Stimulated activated CD4-positive, alpha-beta T cell treated with anti-CD3 and anti-CD28 coated beads, Interleukin-15, amount 100 ng/mL, for 1 hour (primary cell): ENCODE results near the gene UVRAG.

Experiments used
- DNase-seq, 2 donors: peaks; one replicate each; pipeline ENCODE4 v3.0.0-alpha.2; 2020; ENCODE audit warnings: low read depth in 1 of 2, low spot score in 1 of 2

UVRAG gene

DNA sequence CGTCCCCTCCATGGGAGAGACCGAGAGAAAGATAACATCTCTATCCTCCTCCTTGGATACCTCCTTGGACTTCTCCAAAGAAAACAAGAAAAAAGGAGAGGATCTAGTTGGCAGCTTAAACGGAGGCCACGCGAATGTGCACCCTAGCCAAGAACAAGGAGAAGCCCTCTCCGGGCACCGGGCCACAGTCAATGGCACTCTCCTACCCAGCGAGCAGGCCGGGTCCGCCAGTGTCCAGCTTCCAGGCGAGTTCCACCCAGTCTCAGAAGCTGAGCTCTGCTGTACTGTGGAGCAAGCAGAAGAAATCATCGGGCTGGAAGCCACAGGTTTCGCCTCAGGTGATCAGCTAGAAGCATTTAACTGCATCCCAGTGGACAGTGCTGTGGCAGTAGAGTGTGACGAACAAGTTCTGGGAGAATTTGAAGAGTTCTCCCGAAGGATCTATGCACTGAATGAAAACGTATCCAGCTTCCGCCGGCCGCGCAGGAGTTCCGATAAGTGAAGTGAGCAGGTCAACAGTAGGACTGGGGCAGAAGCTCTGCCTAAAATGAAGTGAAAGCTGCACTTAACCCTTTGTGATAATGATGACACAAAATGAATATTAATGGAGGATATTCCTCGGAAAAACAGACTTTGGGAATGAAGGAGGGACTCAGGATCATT, 326.0 kb downstream of the UVRAG start:
- DNase-seq, result no peak

DNA sequence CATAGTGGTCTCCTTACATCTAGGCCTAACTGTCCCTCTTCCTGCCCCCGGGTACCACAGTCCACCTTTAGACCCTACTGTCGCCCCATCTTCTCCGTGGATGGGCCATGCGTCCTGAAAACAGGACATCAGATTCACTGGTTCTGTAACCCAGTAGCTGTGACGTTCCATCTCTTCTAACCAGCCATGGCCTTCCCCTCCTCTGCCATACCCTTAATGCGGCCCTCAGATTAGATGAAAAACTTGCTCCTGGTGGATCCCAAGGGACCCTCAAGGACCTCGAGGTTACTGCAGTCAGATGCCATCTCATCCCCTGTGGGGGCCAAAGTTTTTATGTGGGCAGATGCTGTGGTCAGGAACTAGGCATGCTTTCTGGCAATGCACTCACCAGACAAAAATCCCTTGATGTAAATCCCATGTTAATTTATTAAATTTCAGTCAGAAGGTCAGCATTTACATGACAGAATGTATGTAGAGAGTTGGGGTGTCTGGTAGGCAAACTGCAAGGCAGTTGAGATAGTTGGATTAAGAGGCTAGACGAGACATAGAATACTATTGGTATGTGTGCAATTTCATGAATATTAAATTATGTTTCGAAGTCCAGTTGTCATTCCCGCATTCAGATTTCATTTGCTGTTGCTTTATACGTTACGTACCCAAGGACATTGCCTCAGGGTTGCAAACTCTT, 327.0 kb downstream of the UVRAG start:
- DNase-seq, result no peak

DNA sequence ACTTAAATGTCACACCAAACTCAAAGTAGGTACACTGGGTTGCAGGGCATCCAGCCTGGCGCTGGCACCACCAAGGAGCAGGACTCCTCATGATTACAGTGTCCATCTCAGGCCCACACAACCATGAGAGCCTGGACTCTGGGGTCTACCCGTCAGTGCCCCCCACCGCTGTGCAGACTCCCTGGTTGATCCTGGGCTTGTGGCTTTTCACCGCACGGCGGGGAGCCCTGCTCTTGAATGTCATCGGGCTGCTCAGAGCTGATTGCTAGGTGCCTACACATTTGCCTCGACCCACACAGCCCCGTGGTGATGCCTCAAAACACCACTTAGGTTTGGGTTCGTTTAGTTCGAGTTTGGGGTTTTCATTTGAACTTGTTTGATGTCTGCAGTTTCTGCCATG, 328.3 kb downstream of the UVRAG start:
- no peak for DNase-seq

DNA sequence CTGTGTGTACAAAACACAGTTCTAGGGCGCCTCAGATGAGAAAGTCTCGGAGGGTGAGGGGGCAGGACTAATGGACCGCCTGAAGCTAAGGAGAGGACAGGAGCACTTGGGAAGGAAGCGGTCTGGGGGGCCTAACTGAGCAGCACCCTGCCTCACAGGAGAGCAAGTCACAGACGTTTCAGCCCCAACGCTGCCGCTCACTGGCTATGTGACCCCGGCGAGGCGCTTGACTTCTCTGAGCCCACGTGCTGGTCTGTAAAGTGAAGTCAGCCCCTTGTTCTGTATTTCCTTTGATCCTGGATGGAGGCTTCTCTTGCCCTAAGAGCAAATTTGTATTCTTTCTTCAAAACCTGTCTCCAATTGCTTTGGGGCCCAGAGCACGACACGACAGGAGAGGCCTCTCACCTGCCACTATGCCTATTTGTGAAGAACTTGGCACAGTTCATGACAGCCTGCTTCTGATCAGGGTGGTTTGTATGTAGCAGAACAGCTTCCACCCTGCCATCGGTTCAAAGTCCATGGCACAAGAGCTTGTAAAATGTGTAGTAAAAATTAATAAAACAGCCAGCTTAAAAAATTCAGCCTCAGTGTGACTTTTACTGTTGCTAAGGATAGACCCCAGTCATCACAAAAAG, 332.2 kb downstream of the UVRAG start:
- DNase-seq, result no peak

DNA sequence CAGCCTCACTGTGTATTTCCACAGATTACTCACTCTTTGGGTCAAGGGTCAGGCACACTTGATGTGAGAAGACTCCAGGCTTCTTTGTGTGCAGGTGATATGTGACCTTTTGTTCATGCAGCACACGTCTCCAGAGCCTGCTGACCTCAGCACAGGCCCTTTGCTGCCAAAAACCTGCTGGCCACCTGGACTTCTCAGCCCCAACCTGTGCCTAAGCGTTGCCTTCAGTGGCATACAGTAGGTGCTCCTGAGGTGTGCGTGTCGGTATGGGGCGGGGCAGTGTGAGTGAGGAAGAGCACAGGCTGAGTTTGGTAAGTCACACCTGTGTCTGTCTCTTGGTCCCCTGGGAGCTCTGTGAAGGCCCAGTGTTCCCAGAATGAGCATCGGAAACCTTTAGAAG, 333.2 kb downstream of the UVRAG start:
- DNase-seq, result no peak

DNA sequence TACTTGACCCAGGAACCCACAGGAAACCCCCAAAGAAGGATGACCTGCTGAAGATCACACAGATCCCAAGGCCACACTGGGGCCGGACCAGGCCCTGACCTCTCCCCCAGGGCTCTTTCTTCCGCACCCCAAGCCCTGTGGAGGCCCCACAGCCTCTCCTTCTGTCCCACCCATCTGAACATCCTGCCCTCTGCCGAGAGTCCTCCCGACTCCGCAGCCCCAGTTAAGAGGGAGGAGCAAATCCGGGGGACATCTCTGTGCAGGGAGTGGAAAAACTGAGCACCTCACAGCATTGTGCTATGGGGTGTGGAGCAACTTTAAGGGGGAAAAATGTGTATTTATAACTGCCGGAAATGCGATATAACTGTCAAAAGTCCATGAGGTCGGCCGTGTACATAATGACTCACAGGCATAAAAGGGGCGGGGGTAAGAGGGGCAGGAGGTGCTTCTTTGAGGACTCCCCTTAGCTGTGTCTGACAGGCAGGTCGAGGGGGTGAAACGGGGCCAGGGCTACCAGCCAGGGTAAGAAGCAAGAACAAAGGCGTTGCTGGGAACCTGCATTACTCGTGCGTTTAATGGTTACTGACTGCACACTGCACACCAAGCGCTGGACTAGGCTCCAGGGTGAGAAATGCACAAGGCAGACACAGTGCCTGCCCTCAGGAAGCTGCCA, 334.1 kb downstream of the UVRAG start:
- no peak for DNase-seq

DNA sequence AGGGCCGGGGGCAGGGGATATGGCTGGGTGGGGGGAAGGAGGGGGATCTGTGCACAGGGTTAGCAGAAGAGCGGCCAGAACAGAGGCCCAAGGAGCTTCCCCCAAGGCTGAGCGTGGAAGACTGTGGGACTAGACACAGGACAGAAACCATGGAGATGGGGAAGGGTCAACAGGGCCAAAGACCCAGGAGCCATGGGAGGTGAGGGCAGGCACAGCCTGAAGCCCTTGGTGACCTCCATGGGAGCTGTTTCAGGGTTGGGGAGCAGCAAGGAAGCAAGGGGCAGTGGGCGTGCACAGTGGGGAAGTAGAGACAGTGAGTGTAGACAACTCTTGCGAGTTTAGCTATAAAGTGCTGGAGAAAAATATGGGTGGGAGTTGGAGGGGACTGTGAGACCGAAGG, 334.7 kb downstream of the UVRAG start:
- DNase-seq, result no peak

DNA sequence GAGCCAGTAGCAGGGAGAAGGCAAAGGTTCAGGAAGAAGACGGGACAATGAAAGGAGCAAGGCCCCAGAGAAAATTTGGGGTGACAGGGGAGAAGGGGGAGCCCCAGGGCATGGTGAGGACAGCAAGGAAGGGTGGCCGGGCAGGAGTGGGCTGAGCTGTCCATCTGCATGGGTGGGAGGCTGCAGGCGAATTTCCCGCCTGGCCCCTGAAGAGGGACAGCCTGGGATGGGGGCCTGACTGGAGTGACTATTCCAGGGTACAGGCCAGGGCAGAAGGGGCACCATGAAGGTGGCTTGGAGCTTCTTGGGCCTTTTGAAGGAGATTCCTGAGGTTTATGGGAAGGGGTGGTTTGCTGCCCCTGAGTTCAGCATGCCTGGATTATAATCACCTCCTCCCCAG, 335.1 kb downstream of the UVRAG start:
- no peak for DNase-seq

DNA sequence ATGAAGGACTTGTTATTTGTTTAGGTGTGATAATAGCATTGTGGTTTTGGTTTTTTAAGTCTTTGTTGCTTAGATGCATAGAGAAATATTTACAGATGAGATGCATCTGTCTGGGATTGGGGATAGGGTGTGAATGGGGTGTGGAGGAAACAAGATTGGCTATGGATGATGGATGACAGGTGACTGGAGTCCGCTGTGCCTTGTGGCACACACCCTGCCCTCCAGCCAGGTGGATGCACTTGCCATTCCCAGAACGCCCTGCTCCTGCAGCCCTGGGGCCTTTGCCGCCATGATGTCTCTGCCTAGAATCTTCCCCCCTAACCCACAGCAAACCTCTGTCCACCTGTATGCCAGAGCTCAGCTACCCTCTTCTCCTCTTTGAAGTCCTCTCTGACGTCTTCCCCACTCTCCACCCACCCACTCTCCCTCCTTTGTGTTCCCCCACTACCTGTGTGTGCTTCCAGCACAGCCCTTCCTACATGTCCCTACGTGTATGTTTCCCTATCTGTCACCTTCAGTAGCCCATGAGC, 336.6 kb downstream of the UVRAG start:
- no peak for DNase-seq

DNA sequence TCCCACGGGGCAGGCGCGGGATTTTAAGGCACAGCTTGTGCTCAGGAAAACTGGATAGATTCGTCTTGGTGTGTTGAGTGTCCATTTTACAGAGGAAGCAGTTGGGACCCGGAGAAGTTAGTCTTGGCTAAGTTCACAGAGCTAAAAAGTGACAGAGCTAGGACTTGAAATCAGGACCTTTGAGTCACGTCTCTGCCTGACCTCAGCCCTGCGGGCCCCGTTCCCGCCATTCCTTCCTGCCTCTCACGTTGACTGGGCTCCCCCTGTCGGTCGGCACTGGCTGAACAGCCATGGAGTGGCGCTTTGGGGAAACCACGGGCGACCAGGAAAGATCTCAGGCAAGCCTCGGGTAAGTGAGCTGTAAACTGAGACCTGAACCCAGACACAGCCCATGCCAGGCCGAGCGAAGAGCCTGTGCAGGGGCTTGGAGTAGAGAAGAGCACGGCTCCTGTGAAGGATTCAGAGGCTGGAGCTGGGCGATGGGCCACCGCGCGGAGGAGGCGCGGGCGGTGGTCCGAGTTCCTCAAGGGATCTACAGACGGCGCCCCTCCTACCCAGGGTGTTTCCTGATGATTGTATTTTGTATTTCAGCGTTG, 337.2 kb downstream of the UVRAG start:
- DNase-seq, result peak; percentile 55 to 77

DNA sequence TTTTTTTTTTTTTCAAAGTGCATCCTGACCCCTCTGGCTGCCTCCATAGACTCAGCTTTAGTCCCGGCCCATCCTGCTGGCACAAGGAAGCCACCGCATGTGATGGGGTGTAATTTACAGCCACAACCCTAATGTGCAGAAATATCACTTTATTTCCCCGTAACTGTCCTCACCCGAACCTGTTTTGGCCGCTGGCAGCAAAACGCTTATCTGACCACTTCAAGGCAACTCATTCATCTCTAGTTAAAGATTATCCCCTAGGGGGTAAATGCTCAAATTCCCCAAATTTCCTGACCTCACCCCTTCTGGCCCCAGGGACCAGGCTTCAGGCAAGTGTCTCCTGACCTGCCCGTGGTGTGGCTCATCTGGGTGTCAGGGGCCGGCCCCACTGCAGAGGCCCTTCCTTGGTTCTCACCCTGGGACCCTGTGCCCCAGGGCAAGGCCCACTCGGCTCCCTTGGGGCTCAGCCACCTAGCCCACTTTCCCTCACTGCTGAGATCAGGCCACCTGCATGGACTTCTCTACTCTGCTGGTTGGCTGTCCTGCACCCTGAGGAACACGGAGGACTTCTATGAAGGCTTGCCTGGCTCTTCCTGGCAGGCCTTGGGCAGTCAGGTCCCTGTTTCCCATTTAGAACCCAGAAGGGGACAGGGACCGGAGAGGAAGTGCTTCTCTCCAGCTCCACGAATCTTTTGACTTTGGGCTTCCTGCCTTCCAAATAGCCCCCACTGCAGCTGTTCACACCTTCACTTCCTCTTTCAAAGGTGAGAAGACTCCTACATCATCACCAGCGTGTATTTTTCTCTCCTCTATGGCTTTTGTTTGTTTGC, 337.9 kb downstream of the UVRAG start:
- DNase-seq, result no peak

DNA sequence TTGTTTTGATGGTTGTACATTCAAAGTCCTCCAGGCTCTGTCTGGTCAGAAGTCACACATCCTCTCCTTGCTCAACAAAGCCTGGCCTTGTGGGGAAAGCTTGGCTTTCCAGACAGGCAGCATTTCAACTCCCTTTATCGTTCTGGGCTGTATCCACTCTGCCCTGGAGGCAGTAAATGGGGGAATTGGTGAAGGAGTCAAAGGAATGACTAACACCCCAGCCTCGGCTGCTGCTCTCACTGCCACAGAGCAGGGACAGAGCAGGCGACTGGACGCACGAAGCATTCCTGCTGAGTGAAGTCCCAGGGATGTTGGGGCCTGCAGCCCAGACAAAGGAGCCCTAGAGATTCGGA, 338.5 kb downstream of the UVRAG start:
- DNase-seq, result no peak

DNA sequence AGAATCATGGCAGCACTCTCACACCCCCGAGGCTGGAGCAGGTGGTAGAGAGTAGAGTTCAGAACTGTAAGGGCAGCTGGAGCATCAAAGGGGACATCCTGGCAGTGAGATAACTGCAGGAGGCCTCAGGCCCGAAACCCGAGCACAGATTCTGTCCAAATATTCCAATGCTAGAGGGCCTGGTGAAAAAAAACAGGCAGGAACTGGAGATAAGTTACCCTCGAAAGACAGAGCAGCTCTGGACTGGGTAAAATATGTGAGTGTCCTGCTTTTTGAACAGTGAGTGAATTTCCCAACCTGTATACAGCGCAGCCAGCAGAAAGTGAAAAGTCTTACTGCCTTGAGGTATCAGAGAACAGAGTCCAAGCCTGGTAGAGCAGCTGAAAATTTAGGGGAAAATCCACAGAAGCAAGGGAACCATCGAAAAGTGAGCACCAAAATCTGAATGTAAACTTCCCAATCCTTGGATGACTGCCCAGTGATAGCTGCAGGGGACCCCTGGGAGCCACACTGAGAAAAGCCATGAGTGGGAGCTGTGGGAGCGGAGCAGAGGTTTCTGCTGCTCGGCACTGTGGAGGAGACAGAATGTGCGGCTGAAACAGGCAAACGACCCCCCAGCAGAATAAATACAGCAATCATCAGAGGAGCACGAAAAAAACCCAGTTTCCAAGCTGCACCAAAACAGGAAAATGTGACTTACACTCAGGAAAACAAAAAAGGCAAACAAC, 340.7 kb downstream of the UVRAG start:
- DNase-seq, result no peak

DNA sequence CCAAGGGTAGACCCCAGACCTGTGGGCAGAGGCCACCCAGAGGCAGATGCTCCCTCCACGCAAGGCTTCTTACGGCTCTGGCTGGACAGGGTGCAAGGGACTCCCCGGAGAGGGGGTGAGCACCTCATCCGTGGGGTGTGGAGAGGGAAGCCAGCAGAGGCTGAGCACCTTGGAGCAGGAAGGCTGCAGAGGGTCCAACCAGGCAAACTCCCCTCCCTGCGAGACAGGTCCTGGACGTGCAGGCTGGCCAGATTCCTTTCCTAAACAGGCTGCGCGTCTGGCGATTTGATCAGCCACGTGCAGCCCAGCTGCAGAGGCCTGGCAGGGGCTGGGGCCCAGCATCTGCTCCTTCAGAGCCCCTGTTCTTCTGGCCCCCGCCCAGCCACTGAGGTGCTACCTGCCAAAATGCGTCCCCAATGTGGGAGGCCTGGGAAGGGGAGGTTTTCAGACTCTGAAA, 342.0 kb downstream of the UVRAG start:
- no peak for DNase-seq

DNA sequence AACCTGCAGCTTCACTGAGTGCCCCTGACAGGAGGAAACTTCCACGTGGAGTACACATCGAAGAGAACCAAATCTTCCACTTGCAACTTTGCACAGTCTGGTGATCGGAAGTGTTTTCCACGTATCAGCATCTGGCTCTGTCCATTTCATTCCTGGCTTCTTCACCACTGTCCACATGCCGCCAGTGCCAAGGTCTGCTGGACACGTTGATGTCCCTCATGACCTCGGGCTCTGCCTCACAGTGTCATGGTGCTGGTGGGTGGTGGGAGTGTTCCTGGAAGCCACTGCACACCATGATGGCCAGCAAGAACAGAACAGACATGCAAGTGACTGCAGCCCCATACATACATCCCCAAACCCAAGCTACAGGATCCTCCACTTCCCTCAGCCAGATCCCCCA, 342.9 kb downstream of the UVRAG start:
- DNase-seq, result no peak

DNA sequence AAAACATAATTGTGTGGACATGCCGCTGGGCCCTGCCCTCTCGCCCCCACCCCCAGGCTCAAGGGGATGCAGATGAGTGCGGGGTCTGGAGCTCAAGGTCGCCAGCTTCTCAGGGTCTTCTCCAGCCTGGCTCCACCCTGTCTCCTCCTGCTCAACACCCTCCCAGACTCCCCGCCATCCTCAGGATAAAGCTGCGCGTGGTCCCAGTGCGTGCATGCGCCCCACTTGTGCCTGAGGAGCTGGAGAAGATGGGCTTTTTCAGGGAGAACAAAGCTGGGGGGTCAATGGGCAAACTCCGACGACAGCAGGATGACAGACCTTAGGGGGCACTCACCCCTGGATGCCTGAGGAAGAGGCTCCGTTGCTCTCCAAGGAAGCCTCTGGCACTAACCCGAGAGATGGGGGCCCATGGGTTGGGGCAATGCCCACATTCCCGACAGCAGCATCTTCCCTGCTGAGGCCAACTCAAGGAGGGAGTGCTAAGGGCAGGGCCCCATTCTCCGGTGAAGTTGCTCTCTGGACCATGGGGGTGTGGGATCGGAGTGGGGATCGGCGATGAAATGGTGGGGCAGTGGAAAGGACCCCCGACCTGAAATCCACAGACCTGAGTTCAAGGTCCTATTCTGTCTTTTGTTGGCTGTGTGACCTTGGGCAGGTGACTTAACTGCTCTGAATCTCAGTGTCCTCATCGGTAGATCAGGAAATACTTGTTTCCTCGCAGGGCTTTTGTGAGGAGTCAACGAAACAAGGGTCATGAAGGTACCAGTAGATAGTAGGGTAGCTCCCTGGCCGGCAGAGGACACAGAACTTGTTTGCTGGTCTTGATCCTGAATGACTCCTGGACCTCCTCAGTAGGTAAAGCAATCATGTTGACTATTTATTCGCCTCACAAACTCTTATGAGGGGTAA, 343.6 kb downstream of the UVRAG start:
- DNase-seq, result no peak

DNA sequence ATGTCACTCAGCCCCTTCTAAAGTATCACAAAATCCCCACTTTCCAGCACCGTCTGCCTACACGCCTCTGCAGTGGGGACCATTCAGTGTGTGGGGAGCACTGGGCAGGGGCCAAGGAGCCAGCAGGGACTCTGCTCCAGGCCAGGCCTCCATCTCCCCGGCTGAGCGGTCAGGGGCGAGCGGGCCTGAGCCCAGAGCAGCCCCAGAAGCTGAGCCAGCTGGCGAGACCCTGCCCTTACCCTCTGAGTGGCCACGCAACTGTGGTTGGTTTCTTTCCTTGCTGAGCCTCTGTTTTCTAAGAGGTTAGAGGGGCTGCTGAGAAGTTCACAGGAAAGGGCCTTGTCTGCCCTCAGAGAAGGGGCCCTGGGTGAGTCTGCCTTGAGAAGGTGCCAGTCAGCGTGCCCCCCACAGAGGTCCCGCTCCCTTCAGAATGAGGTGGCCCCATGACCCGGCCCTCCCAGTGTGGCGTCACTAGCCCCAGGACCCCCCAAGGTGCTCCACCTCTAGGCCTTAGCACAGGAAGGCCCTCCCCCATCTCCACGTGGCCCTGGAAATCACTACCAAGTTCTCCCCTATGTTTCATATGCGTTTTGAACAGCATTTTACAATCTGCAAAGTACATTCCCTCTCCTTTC, 344.4 kb downstream of the UVRAG start:
- DNase-seq, result no peak

DNA sequence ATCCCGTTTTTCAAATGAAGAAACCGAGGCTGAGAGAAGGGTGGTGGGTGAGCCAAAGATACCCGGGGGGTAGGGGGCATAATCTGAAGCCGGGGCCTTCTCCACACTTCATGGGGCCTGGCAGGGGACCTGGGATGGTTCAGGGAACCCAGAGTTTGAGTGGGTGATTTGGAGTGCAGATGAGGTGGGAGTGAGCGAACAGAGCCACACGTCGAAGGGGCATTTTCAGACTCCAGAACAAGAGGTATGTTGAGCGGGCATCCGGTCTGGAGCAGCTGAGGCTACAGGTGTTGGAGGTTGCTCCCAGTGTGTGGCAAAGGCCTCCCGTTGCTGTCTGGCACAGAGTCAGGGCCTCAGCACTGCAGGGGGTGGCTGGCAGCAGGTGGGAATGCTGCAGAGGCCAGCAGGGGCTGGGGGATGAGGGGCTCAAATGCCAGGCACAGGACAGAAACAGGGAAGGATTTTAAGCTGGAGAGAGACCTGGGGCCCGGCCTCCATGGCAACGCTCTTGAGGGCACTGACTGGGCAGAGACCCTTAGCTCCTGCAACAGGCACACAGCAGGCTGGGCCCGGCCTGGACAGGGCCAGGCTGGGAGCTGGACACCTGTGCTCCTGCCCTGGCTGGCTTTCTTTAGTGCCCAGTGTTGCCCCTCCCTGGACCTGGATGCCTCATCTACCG, 345.1 kb downstream of the UVRAG start:
- DNase-seq, result no peak
